Activated CD4-positive, alpha-beta memory T cell treated with anti-CD3 and anti-CD28 coated beads for 36 hours (primary cell): Measurements from ENCODE around the gene DUT. TPM values are rescaled to one million over a fixed set of nuclear protein-coding genes. Genes with fewer than 3 reads are reported as not detected.

Experiments used
- CTCF ChIA-PET: fragments of 350-600 bp; sonication (Branson Sonifier 250); formaldehyde crosslinking; loops from one replicate; lab custom pipeline; 2021; ENCODE audit warnings: antibody characterized with exemption, inconsistent platforms; lab: Charles Lee
- POLR2A ChIA-PET: fragments of 350-600 bp; sonication (Branson Sonifier 250); formaldehyde crosslinking; loops from one replicate; lab custom pipeline; 2021; ENCODE audit warnings: antibody characterized with exemption; lab: Charles Lee
- DNase-seq: peaks from one replicate; pipeline ENCODE4 v3.0.0-alpha.2; 2020
- H3K27ac Mint-ChIP-seq: one replicate; pipeline ENCODE4 v1.8.0; 2021; ENCODE audit warnings: mixed read lengths
- H3K27me3 Mint-ChIP-seq: one replicate; pipeline ENCODE4 v1.8.0; 2021; ENCODE audit warnings: mixed read lengths
- H3K36me3 Mint-ChIP-seq: one replicate; pipeline ENCODE4 v1.8.0; 2021; ENCODE audit warnings: mixed read lengths
- H3K4me1 Mint-ChIP-seq: one replicate; pipeline ENCODE4 v1.8.0; 2021; ENCODE audit warnings: low read depth, mixed read lengths
- H3K4me3 Mint-ChIP-seq: one replicate; pipeline ENCODE4 v1.8.0; 2021; ENCODE audit warnings: mild to moderate bottlenecking, mixed read lengths
- H3K9me3 Mint-ChIP-seq: one replicate; pipeline ENCODE4 v1.8.0; 2021; ENCODE audit warnings: mixed read lengths
- intact Hi-C: fragments of 100-400 bp; cut with micrococcal nuclease; formaldehyde crosslinking; loops from one replicate; pipeline ENCODE4 v1.15.1; 2023
- total RNA-seq, 2 experiments: library from RNA; stranded (reverse); gene quantifications; one replicate each; pipeline ENCODE4 v1.2.3, GENCODE V29; 2021

The DUT gene
- total RNA-seq, 2 experiments from 2014 or later, result 518 to 542 TPM

DNA sequence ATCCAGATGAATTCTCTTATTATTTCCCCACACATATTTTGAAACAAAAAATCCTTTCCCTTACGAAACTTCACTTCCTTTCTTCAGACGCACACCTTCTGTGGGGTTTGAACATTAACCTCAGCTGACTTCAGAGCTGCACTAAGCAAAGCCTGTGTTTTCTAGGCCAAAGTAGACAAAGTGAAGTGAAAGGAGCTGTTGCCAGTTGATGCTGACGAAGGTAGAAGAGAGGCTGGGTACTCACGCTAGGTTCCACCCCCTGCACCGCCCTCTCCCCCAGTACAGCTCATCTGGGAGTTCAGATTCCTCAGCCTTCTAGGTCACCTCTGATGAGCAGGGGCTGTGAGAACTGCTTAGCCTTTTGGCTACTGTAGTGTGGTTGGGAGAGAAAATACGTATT is 24.1 kb downstream of the DUT start:
- POLR2A ChIA-PET, result no interaction called here
- H3K9me3 Mint-ChIP-seq, result no peaks in the 10 kb centered on the region
- no peaks in the 10 kb centered on the region for H3K36me3 Mint-ChIP-seq
- H3K27me3 Mint-ChIP-seq, result peaks cover 2% of the 10 kb centered on the region
- no peak overlapping the region for H3K4me3 Mint-ChIP-seq
- no peak for DNase-seq
- intact Hi-C loops, result loop anchor here (5.0 to 10.0 kb wide), 2 partner anchors 287 to 509 kb away; no protein-coding TSS in a partner anchor
- CTCF ChIA-PET, result interaction anchor here (2.3 kb wide), 1 partner anchor 16 kb away, joined by 6 read pairs; no protein-coding TSS in a partner anchor
- H3K4me1 Mint-ChIP-seq, result peaks cover 3% of the 10 kb centered on the region
- H3K27ac Mint-ChIP-seq, result no peak overlapping the region

DNA sequence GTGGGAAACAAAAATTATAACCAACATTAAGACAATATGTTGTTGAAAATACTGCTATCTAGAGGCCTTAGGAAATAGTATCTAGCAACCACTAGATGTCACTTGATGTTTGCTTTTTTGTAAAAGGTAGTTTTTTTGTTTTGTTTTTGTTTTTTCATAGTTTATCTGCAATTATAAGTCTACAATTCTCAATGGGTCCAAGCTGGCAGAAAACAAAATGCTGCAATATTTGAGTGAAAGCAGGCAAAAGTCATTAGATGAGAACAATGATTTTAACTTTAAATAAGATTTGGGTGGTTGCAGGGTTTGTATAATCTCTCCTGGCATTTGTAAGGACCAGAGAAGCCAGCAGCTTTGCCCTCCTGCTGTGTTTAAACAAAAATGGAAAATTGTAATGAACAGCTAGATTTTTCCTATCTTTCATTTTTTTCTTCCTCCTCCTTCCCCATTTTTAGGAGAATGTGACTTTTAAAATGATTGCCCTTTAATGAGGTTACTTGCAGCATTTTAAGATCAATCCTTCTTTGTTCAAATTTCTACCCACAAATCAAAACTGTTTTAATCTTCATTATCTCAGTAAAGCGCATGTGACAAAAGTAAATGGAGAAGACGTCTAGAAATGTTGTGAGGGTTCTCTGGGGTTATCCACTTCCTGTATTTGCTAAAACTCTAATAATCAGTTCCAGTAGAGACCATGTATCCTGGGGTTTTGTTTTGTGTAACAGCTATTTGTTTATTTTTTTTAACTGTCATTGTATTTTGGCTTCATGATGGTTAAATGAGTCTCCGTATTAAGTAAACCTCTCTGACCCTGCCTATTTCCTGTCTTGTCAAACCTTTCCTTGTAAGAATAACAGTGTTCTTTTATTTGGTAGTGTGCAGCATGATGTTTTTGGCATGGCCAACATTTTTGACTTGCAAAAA is 27.3 kb downstream of the DUT start:
- H3K27me3 Mint-ChIP-seq, result no peaks in the 10 kb centered on the region
- H3K4me1 Mint-ChIP-seq, result peaks cover 3% of the 10 kb centered on the region
- POLR2A ChIA-PET, result no interaction called here
- no peaks in the 10 kb centered on the region for H3K36me3 Mint-ChIP-seq
- CTCF ChIA-PET, result interaction anchor here (0.7 kb wide), 2 partner anchors 12 to 251 kb away, joined by 3 read pairs; no protein-coding TSS in a partner anchor
- intact Hi-C loops, result loop anchor here (5.0 to 10.0 kb wide), 2 partner anchors 284 to 506 kb away; no protein-coding TSS in a partner anchor
- no peak overlapping the region for H3K4me3 Mint-ChIP-seq
- no peak for DNase-seq
- no peaks in the 10 kb centered on the region for H3K9me3 Mint-ChIP-seq
- H3K27ac Mint-ChIP-seq, result no peak overlapping the region

DNA sequence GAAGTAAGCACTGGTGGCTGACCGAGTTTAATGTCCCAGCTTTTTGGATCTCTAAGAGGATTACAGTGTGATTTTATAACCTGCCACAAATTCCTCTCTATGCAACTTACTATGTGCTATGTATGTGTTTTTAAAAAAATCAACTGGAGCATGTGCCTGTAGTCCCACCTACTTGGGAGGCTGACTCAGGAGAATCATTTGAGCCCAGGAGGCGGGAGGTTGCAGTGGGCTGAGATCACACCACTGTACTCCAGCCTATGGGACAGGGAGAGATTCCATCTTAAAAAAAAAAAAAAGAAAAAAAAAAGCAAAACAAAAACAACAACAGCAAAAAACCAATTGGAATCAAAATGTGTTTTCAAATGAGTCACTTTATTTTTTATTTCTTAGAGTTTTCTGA is 29.6 kb downstream of the DUT start:
- POLR2A ChIA-PET, result no interaction called here
- H3K9me3 Mint-ChIP-seq, result no peaks in the 10 kb centered on the region
- DNase-seq, result no peak
- no peaks in the 10 kb centered on the region for H3K36me3 Mint-ChIP-seq
- no peak overlapping the region for H3K27ac Mint-ChIP-seq
- intact Hi-C loops, result no loop called here
- peaks cover 3% of the 10 kb centered on the region for H3K4me1 Mint-ChIP-seq
- CTCF ChIA-PET, result no interaction called here
- no peaks in the 10 kb centered on the region for H3K27me3 Mint-ChIP-seq
- no peak overlapping the region for H3K4me3 Mint-ChIP-seq

DNA sequence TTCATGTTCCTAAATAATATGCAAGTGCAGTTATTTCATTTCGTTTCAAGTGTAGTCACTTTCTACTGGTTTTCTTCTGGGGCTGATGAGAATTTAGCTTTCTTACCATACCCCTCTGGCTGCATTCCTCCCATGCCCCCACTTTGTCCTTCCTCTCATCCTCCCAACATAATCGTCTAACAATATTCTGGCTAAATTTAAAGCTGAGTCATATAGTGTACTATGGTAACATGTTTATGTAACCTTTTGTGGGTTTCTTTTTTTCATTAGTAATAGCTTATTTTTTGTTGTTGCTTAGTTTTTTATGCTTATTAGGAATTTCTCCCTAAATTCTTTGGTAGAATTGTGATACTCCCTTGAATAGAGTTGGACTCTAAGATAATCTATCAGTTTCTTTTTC is 30.5 kb downstream of the DUT start:
- Mint-ChIP-seq H3K4me1 (peaks cover 3% of the 10 kb centered on the region), H3K36me3 (no peaks in the 10 kb centered on the region), H3K4me3 (no peak overlapping the region), H3K27me3 (no peaks in the 10 kb centered on the region), H3K9me3 (no peaks in the 10 kb centered on the region), H3K27ac (no peak overlapping the region)
- no peak for DNase-seq
- ChIA-PET CTCF (interaction anchor here (0.6 to 1.6 kb wide), 3 partner anchors 9 to 405 kb away, joined by 3 to 5 read pairs (median 3); no protein-coding TSS in a partner anchor), POLR2A (no interaction called here)
- intact Hi-C loops, result no loop called here

DNA sequence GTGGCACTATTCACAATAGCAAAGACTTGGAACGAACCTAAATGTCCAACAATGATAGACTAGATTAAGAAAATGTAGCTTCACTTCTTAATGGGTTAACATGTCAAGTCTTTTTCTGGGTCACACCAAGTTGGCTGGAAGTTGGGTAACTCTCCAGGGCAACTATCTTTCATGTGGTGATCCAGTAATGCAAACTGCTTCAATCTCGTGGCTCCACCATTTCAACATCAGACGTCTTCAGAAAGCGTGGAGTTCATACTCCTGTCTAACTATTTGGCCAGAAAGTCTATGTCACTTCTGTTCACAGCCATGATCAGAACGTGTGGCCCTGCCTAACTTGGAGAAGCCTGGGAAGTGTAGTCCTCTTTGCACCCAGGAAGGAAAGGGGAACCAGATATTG is 32.2 kb downstream of the DUT start:
- Mint-ChIP-seq H3K27ac (no peak overlapping the region), H3K27me3 (peaks cover 2% of the 10 kb centered on the region), H3K36me3 (no peaks in the 10 kb centered on the region), H3K4me1 (peaks cover 3% of the 10 kb centered on the region), H3K4me3 (no peak overlapping the region), H3K9me3 (no peaks in the 10 kb centered on the region)
- CTCF ChIA-PET, result interaction anchor here (1.4 kb wide), 1 partner anchor 11 kb away, joined by 4 read pairs; no protein-coding TSS in a partner anchor
- POLR2A ChIA-PET, result no interaction called here
- intact Hi-C loops, result no loop called here
- no peak for DNase-seq

DNA sequence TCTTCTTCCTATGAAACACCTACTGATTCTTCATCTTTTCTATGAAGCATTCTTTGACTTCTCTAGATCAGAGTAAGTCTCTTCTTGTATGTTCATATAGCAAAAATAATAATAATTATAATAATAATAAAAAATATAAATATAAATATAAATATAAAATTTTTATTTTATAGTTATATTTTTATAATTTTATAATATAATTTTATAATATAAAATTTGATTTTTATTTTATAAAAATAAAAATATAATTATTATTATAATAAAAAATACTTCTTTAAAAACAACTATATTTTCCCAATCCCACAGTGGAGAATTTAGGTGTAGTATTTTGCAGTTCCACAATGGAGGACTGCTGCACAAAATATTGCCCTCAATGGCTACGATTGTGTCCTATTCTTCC is 34.3 kb downstream of the DUT start:
- ChIA-PET POLR2A (no interaction called here), CTCF (no interaction called here)
- no peak overlapping the region for H3K4me3 Mint-ChIP-seq
- no peaks in the 10 kb centered on the region for H3K36me3 Mint-ChIP-seq
- peaks cover 7% of the 10 kb centered on the region for H3K27me3 Mint-ChIP-seq
- intact Hi-C loops, result no loop called here
- no peaks in the 10 kb centered on the region for H3K4me1 Mint-ChIP-seq
- DNase-seq, result no peak
- H3K9me3 Mint-ChIP-seq, result no peaks in the 10 kb centered on the region
- no peak overlapping the region for H3K27ac Mint-ChIP-seq

DNA sequence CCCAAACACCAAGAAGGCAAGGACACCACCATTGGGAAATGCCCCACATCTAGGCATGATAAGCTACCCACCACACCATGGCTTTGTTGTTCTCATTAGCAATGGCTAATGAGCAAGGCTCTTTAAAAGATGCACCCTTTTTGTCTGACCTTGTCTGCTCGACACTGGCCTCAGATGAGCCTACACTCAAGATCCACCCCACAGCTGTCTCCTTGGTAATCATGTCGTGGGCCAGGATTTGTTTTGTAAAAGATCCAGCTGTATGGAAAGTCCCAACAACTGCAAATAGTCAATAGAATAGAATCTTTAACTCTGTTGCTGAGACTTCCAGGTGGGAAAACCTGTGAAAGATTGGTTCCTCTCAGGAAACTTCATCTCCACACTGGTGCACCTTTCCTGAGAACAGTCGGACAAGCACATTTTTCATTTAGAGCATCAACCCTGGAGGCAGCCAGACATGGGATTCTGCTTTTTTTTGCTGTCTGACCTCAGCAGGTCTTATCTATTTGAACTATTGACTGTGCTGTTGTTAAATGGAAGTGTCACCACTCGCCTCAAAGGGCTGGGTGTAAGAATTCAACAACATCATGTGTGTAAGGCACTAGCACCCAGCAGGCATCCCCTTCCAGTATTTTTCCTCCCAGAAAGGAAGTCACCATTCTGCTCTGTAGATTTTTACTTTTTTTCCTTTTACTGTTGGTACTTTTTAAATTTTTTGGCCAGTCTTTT is 35.5 kb downstream of the DUT start:
- Mint-ChIP-seq H3K36me3 (no peaks in the 10 kb centered on the region), H3K9me3 (no peaks in the 10 kb centered on the region), H3K4me1 (no peaks in the 10 kb centered on the region), H3K27me3 (peaks cover 7% of the 10 kb centered on the region), H3K4me3 (no peak overlapping the region), H3K27ac (no peak overlapping the region)
- no peak for DNase-seq
- CTCF ChIA-PET, result no interaction called here
- intact Hi-C loops, result no loop called here
- POLR2A ChIA-PET, result no interaction called here

DNA sequence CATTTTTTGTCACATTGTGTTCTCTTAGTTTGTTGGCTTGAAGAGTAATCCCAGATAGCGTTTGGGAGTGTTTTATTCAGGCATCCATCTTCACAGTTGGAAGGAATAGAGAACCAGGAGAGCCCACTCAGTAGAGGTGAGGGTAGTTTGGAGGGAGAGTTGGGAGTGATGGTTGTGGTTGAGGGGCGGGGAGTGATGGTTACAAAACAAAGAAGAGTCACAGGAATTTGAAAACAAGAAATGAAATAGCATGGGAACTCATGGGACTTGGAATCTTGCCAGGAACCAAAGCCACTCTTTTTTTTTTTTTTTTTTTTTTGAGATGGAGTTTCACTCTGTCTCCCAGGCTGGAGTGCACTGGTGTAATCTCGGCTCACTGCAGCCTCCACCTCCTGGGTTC is 36.3 kb downstream of the DUT start:
- ChIA-PET POLR2A (no interaction called here), CTCF (no interaction called here)
- Mint-ChIP-seq H3K27ac (no peak overlapping the region), H3K36me3 (no peaks in the 10 kb centered on the region), H3K27me3 (peaks cover 7% of the 10 kb centered on the region), H3K4me1 (no peaks in the 10 kb centered on the region), H3K9me3 (no peaks in the 10 kb centered on the region), H3K4me3 (no peak overlapping the region)
- DNase-seq, result no peak
- intact Hi-C loops, result no loop called here

DNA sequence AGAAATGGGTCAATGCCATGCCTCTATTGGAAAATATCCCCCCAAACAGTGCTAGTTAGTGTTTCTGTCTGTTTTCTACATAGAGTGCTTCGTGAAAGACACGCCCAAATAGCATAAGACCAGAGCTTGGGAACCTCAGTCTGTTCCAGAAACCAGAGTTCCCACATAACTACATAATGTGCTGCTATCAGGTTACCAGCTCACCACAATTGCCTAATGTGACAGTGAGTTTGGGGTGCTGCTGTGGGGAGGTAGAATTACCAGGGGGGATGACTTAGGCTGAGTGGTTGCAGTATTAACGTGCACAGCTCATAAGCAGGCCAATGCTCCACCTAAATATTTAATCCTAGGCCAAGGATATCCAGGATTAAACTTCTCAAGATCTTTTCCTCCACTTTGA is 39.2 kb downstream of the DUT start:
- H3K36me3 Mint-ChIP-seq, result no peaks in the 10 kb centered on the region
- CTCF ChIA-PET, result interaction anchor here (0.6 to 0.8 kb wide), 2 partner anchors 18 to 26 kb away, joined by 3 read pairs; no protein-coding TSS in a partner anchor
- intact Hi-C loops, result no loop called here
- no peaks in the 10 kb centered on the region for H3K4me1 Mint-ChIP-seq
- POLR2A ChIA-PET, result no interaction called here
- no peaks in the 10 kb centered on the region for H3K9me3 Mint-ChIP-seq
- peaks cover 24% of the 10 kb centered on the region for H3K27me3 Mint-ChIP-seq
- no peak overlapping the region for H3K4me3 Mint-ChIP-seq
- DNase-seq, result no peak
- H3K27ac Mint-ChIP-seq, result no peak overlapping the region

DNA sequence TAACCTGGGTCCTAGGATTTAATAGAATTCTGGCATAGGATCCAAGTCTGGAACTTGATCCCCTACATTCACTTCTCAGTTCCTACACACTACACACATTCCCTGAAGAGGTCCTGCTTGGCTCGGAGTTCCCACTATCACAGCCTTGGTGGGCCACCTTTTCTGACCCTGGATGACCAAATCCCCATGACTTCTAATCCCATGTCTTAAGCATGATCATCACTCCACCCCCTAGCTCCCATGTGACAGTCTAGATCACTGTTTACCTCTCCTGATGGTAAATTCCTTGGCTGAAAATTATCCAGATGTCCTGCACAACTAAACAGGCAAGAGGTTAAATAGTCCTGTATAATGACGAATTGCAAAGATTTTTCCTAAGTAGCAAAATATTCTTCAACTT is 40.3 kb downstream of the DUT start:
- Mint-ChIP-seq H3K9me3 (no peaks in the 10 kb centered on the region), H3K4me1 (no peaks in the 10 kb centered on the region), H3K4me3 (no peak overlapping the region), H3K36me3 (no peaks in the 10 kb centered on the region), H3K27ac (no peak overlapping the region), H3K27me3 (peaks cover 30% of the 10 kb centered on the region)
- intact Hi-C loops, result no loop called here
- CTCF ChIA-PET, result no interaction called here
- POLR2A ChIA-PET, result no interaction called here
- no peak for DNase-seq

DNA sequence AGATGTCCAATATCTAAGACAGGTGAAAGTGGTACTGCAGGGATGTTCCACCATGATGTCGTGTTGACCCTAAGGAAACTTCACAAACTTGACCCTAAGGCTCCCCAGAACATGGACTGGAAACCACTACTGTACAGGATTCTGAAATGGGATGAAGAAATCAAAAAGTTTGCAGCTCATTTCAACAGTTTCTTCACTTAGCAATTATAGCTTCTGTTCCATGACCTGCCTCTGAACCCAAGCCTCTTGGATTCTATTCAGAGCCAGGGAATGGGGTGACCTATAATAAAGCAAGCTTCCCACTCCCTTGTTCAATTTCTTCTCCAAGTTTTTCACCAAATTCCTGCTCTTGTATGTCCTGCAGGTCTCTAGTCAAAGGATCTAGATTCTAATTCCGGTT is 40.7 kb downstream of the DUT start:
- Mint-ChIP-seq H3K9me3 (no peaks in the 10 kb centered on the region), H3K27ac (no peak overlapping the region), H3K27me3 (peaks cover 30% of the 10 kb centered on the region), H3K4me3 (no peak overlapping the region), H3K4me1 (no peaks in the 10 kb centered on the region), H3K36me3 (no peaks in the 10 kb centered on the region)
- ChIA-PET CTCF (no interaction called here), POLR2A (no interaction called here)
- intact Hi-C loops, result no loop called here
- no peak for DNase-seq

DNA sequence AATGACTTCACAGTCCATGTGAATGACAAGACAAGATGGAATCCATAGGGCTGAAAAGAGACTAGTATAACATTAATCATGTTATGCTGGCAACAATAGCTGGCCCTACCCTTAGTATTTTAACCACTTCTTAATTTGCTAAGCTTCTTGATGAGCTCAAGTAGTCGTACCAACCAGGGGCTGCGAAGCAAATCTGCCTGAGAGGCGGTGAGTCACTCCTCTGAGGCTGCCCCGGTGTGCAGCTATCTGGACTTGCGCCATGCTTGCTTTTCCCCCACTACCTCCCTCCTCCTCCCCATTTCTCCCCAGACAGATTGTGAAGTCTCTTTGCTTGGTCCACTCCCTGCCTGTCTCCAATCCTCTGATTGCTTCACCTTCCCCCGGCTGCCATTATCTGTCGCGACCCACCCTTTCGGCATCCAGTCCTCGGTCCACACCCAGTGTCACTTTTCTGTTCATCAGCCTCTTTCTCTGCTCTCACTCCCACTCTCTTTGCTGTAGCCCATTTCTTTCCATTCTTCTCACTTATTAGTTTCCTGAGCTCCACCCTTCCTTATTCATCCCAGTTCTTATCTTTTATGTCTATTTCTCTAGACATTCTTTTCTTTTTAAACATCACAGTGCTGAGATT is 42.7 kb downstream of the DUT start:
- H3K9me3 Mint-ChIP-seq, result peaks cover 6% of the 10 kb centered on the region
- H3K27me3 Mint-ChIP-seq, result peaks cover 33% of the 10 kb centered on the region
- no peak overlapping the region for H3K27ac Mint-ChIP-seq
- DNase-seq, result no peak
- CTCF ChIA-PET, result no interaction called here
- H3K36me3 Mint-ChIP-seq, result no peaks in the 10 kb centered on the region
- H3K4me3 Mint-ChIP-seq, result no peak overlapping the region
- POLR2A ChIA-PET, result no interaction called here
- H3K4me1 Mint-ChIP-seq, result no peaks in the 10 kb centered on the region
- intact Hi-C loops, result no loop called here
